ENCODE results near the gene METAP1D.

- TF ChIP-seq CTCF (IDR thresholded peaks at IDR 0.05; ENCODE audit: low read depth, low read length), result no peak
- no peak for TF ChIP-seq EZH2phosphoT487 (IDR thresholded peaks at IDR 0.05; ENCODE audit: low read depth)
Observed at GRCh38 chr2:172109988-172110811, 110.4 kb downstream of the METAP1D start.
